ENCODE results near the gene HIRA. TPM values are rescaled to one million over a fixed set of nuclear protein-coding genes. Genes with fewer than 3 reads are reported as not detected.

The HIRA gene
- total and polyA plus RNA-seq, 9 of the 15 experiments (the other 6 are each of a cell fraction or from before 2014, with no cell fraction given): 0.96 to 132 (median 58.4) TPM

- H3K9me3 ChIP-seq (replicated peaks; ENCODE audit: control insufficient read depth, insufficient read depth, low read depth, low read length): no peaks in the 10 kb centered on the region
- BruUV-seq (replicated peaks): no TSS peak
- no peak overlapping the region for H3K4me3 ChIP-seq
- CTCF ChIA-PET (ENCODE audit: low intra/inter-chr PET ratio): no interaction called here
- POLR2A ChIA-PET: interaction anchor here (0.7 to 5.1 kb wide), 5 partner anchors 9 to 43 kb away, joined by 3 to 24 read pairs (median 6); no protein-coding TSS in a partner anchor
- 86% methylated on average over 9 of the region's 9 CpGs for WGBS (ENCODE audit: insufficient coverage, low coverage, missing lambda C conversion rate)
- in situ Hi-C loops (cut with MboI) (no loop called here), intact Hi-C loops (cut with micrococcal nuclease) (no loop called here)
- H3K4me2 ChIP-seq (ENCODE audit: insufficient read depth, low read length): no peak overlapping the region
- no peaks in the 10 kb centered on the region for H3K27me3 ChIP-seq (ENCODE audit: control insufficient read depth in 2 of 2, insufficient read depth in 2 of 2, low read length in 2 of 2)
- 0 out of 2 replicates have a peak, but pooled peaks cover 3% of the 10 kb centered on the region for H4K20me1 ChIP-seq (replicated peaks; ENCODE audit: control insufficient read depth, insufficient read depth, low read length)
- no peak overlapping the region for H2AFZ ChIP-seq (ENCODE audit: low read depth, low read length)
- H3K79me2 ChIP-seq (ENCODE audit: control insufficient read depth, insufficient read depth, low read length): no peaks in the 10 kb centered on the region
- H3K4me1 ChIP-seq (replicated peaks in 1 of 2; ENCODE audit: control insufficient read depth in 2 of 2, insufficient read depth in 2 of 2, low read length in 2 of 2): no peaks in the 10 kb centered on the region
- ATAC-seq: no peak
- H3K36me3 ChIP-seq (ENCODE audit: control insufficient read depth, insufficient read depth, low read length): peaks cover 89% of the 10 kb centered on the region
- H3K9ac ChIP-seq (ENCODE audit: insufficient read depth in 1 of 2, low read depth in 2 of 2, low read length in 2 of 2): peak overlapping the region in 1 of 2 experiments; percentile 40; a peak in 1 of 4 replicates
- no peak overlapping the region for H3K27ac ChIP-seq (ENCODE audit: extremely low read depth, low read depth, low read length)
- no peaks in the 10 kb centered on the region for H3K9me1 ChIP-seq (ENCODE audit: control insufficient read depth, insufficient read depth, low read length)
- no peak for DNase-seq (ENCODE audit: extremely low read depth in 1 of 4, low spot score in 3 of 4)
- no peak for FAIRE-seq
- peak; percentile 70 for TF ChIP-seq CHD7 (IDR thresholded peaks at IDR 0.05; ENCODE audit: low read depth, low read length)
- TF ChIP-seq ZNF431 (CRISPR knock-in tag; IDR thresholded peaks at IDR 0.05): no peak
- TF ChIP-seq MLX (CRISPR knock-in tag; conservative IDR thresholded peaks at IDR 0.05): no peak
- TF ChIP-seq ZNF12 (CRISPR knock-in tag; IDR thresholded peaks at IDR 0.05): peak; percentile 57; the same call in 1 of the 2 replicates
- TF ChIP-seq NR2F6 (CRISPR knock-in tag; IDR thresholded peaks at IDR 0.05): no peak
- 0 out of 4 replicates have a peak, but pooled peaks of 1 of the 2 experiments have one; percentile 30 for TF ChIP-seq FOXA3 (CRISPR knock-in tag; conservative IDR thresholded peaks at IDR 0.05 in 1 of 2, IDR thresholded peaks at IDR 0.05 in 1 of 2)
- no peak for TF ChIP-seq ZNF133 (CRISPR knock-in tag; IDR thresholded peaks at IDR 0.05)
- TF ChIP-seq ZNF143 (CRISPR knock-in tag; IDR thresholded peaks at IDR 0.05): 0 out of 2 replicates have a peak, but pooled peaks have one; percentile 20
- peak; percentile 58 for TF ChIP-seq GATA2 (CRISPR knock-in tag; IDR thresholded peaks at IDR 0.05)
Observed at GRCh38 chr22:19383292-19383691, 48.2 kb downstream of the HIRA start.
